Right lobe of liver (tissue), 4 donors: Measurements from ENCODE around the gene SYT2.

Experiments
- POLR2A ChIP-seq: fragments of 450-650 bp; IDR thresholded peaks from one replicate; pipeline ENCODE4 v1.6.1; 2017; ENCODE audit warnings: antibody characterized with exemption, mild to moderate bottlenecking
- TF ChIP-seq, protein P1 (sequence below), 4 donors: fragments of 200-600 bp in 3 of 4; fragments of 450-650 bp in 1 of 4; IDR thresholded peaks; one replicate each; pipeline versions ENCODE4 v1.5.1 to v1.8.0; 2016 to 2022; ENCODE audit warnings: antibody characterized with exemption in 4 of 4, mild to moderate bottlenecking in 2 of 4
- donor health status: DM: no; HTN: no; CAD: no.
- donor health status: DM: no; HTN: no; CAD: no.
- donor health status: DM: no; HTN: yes; CAD: no.

GRCh38 chr1:202630541-202630940 is 79.7 kb downstream of the SYT2 start:
- TF ChIP-seq, protein P1, sequence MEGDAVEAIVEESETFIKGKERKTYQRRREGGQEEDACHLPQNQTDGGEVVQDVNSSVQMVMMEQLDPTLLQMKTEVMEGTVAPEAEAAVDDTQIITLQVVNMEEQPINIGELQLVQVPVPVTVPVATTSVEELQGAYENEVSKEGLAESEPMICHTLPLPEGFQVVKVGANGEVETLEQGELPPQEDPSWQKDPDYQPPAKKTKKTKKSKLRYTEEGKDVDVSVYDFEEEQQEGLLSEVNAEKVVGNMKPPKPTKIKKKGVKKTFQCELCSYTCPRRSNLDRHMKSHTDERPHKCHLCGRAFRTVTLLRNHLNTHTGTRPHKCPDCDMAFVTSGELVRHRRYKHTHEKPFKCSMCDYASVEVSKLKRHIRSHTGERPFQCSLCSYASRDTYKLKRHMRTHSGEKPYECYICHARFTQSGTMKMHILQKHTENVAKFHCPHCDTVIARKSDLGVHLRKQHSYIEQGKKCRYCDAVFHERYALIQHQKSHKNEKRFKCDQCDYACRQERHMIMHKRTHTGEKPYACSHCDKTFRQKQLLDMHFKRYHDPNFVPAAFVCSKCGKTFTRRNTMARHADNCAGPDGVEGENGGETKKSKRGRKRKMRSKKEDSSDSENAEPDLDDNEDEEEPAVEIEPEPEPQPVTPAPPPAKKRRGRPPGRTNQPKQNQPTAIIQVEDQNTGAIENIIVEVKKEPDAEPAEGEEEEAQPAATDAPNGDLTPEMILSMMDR (IDR thresholded peaks at IDR 0.05), result no peak
- TF ChIP-seq POLR2A, result no peak
